MV-4-11 (cell line): ENCODE data around the gene RBPJL.

Source experiments
- DNase-seq: peaks from one replicate; lab custom pipeline; 2025; lab: John Stamatoyannopoulos, UW

RBPJL gene

GRCh38 chr20:45293041-45294002 is 13.3 kb upstream of the RBPJL start:
- DNase-seq = peak; percentile 65

- DNase-seq = no peak
Measured at GRCh38 chr20:45294003-45294368, 12.7 kb upstream of the RBPJL start.

GRCh38 chr20:45294659-45295058 is 12.0 kb upstream of the RBPJL start:
- DNase-seq = no peak

- DNase-seq = no peak
Measured at GRCh38 chr20:45297786-45298497, 8.7 kb upstream of the RBPJL start.

GRCh38 chr20:45299786-45300185 is 6.9 kb upstream of the RBPJL start:
- DNase-seq = no peak

GRCh38 chr20:45300961-45301360 is 5.7 kb upstream of the RBPJL start:
- DNase-seq = peak; percentile 24

- DNase-seq = no peak
Measured at GRCh38 chr20:45301824-45302271, 4.8 kb upstream of the RBPJL start.

- peak; percentile 5 for DNase-seq
Measured at GRCh38 chr20:45303586-45304463, 2.8 kb upstream of the RBPJL start.

- no peak for DNase-seq
Measured at GRCh38 chr20:45304464-45304999, 2.1 kb upstream of the RBPJL start.

GRCh38 chr20:45305262-45305661 is 1.4 kb upstream of the RBPJL start:
- DNase-seq = no peak

- DNase-seq = no peak
Measured at GRCh38 chr20:45307076-45307640, 518 bp downstream of the RBPJL start.

- DNase-seq = no peak
Measured at GRCh38 chr20:45308117-45308778, 1.6 kb downstream of the RBPJL start, which contains the start of gene MATN4. MATN4 (minus strand) TSS chr20:45308299; CDS start chr20:45305582, 2,717 bp downstream.

GRCh38 chr20:45309075-45309474 is 2.4 kb downstream of the RBPJL start:
- no peak for DNase-seq

- DNase-seq = peak; percentile 36
Measured at GRCh38 chr20:45311589-45312211, 5.1 kb downstream of the RBPJL start.

GRCh38 chr20:45312241-45312640 is 5.6 kb downstream of the RBPJL start:
- no peak for DNase-seq

- no peak for DNase-seq
Measured at GRCh38 chr20:45313065-45313695, 6.5 kb downstream of the RBPJL start.

- no peak for DNase-seq
Measured at GRCh38 chr20:45313943-45314342, 7.3 kb downstream of the RBPJL start.

- no peak for DNase-seq
Measured at GRCh38 chr20:45315672-45316071, 9.0 kb downstream of the RBPJL start.

GRCh38 chr20:45316150-45317080 is 9.8 kb downstream of the RBPJL start:
- DNase-seq = no peak
